GM21717 (cell line): ENCODE measurements around the gene TMEM184B.
"Not testable (repeated sequence)": the region's sequence is repeated elsewhere in the genome, so short reads cannot be mapped to it uniquely, and the experiment has no call there.

Experiments
- ATAC-seq: cut with Tn5 transposase; IDR thresholded peaks from one replicate; pipeline ENCODE4 v1.9.1; 2021; ENCODE audit warnings: mild to moderate bottlenecking, moderate library complexity; ENCODE audit not compliant: unreplicated experiment

Gene TMEM184B

DNA sequence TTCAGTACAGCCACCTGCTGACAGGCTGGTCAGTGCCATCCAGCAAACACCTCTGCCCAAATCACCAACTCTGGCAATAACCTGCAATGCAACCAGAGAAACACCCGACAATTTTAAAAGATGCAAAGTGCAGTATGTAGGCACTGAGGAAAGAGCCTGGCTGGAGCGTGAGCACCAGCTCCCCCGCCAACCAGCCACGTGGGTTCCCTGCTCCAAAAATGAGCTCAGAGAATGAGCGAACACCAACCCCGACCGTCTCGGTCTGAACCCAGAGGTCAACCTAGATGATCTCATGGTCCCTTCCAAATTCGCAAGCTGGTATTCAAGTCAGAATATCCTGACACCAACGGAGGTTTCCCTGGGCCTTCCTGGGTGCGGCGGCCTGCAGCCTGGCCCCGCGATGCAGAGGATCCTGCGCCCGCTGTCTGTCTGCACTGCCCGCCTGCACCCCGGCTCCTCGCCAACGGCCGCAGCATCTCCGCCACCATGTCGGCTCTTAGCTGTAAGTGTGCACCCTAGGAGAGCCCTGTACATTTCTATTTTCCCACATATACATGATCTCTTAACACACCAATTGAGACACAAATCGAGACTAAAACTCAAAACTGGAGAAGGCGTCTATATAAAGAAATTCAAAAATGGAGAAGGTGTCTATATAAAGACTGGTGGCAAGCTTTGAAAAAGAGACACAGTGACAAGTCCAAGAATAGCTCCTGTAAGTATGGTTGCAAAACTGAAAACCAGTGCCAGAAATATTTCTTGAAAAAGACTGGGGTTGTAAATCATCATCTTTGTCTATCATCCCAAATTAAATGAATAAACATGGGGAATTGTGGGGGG lies 22.8 kb downstream of the TMEM184B start:
- no peak for ATAC-seq

DNA sequence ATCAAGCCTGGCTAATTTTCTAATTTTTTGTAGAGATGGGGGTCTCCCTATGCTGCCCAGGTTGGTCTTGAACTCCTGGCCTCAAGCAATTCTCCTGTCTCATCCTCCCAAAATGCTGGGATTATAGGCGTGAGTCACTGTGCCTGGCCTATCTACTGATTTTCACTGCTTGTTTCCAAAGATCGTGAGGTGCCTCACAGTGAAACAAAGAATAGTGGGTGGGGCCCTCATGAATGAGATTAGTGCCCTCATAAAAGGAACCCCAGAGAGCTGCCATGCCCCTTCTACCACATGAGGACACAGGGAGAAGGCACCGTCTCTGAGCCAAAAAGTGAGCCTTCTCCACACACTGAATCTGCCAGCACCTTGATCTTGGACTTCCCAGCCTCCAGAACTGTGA lies 23.5 kb downstream of the TMEM184B start:
- ATAC-seq = no peak

DNA sequence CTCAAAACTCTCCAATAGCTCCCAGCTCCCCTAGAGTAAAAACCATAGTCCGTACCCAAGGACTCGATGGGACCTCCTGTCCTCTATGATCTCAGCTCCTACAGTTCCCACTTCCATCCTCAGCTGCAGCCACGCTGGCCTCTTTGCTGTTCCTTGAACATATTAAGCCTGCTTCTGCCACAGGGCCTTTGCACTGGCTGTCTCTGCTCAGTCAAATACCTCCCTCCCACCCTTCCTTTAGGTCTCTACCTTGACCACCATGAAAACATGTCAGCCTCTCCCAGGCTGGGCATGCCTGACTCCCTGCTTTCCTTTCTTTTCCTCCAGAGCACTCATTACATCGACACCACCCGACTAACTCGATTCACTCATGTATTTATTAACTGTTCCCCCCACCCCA lies 24.5 kb downstream of the TMEM184B start:
- ATAC-seq = no peak

DNA sequence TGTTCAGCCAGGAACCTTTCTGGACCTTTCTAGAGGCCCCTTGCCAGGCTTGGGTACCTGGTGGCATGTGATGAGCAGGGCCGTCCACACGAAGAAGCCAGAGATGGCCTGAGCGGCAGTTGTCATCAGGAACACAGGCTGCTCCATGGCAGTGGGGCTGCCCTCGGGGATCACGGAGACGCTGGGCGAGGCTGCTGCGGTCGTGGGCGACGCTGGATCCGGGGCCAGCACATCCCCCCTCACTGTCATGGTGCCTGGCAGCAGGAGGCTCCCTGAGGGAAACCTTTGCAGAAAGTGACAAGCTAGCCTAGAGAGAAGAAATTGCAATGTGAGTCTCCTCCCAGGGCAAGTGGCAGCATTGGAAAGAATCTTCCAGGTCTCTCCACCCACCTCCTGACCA lies 25.1 kb downstream of the TMEM184B start:
- ATAC-seq = no peak

DNA sequence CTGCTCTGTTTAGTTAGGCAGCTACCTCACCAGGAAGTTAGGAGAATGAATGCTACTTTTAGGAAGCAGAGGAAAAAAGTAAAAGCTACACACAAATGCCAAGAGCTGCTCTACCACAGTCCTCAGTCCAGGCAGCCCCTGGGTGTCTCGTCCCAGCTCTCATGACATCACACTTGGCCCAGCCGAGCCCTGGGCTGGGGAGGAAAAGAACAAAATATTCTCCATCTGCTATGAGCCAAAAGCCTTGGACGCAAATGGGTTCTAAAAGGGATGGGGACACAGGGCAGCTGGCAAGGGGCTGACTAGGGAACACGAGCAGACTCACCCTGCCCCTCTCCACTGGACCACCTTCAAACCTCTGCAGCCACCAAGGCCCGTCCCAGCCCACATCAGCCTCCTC lies 26.1 kb downstream of the TMEM184B start:
- no peak for ATAC-seq

DNA sequence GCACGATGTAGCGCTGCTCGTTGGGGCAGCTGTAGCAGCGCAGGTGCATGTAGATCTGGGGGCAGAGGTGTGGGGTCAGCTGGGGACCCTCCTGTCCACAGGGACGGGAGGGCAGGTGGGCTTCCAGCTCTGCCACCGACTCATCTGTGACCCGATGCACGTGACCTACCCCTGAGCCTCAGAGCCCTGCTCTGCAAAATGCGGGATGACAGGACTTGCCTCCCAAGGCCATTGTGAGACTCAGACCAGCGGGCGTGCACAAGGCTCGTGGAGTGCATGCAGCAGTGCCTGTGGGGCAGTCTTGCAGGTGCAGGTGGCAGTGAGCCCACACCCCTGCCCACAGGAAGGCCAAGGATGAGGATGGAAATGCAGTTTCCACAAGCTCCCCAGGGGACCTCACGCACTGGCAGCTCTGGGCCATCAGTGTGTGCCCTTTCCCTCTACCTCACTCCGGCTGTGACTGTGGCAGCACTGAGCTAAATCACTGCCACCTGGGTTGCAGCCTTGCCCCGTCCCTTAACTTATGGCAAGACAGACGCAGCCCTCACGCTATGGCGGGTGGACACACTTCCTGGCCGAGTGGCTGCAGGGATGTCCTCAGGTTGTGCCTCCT lies 26.7 kb downstream of the TMEM184B start:
- ATAC-seq = no peak

DNA sequence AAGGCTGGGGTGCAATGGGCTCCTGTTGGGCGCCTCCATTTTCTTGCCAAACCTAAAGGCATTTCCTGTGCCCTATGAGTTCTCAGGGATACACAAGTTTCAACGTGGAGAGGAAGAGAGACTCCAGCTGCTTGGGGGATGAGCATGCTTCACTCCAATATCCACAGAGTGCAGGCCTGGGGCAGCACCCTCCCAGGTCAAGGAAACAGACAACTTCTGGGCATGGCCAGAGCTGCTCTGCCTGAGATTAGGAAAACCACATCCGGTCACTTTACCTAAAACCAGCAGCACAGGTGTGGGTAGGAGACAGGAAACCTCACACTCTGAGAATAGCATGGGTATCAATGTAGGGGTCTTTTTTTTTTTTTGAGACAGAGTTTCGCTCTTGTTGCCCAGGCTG lies 28.7 kb downstream of the TMEM184B start:
- ATAC-seq = no peak

DNA sequence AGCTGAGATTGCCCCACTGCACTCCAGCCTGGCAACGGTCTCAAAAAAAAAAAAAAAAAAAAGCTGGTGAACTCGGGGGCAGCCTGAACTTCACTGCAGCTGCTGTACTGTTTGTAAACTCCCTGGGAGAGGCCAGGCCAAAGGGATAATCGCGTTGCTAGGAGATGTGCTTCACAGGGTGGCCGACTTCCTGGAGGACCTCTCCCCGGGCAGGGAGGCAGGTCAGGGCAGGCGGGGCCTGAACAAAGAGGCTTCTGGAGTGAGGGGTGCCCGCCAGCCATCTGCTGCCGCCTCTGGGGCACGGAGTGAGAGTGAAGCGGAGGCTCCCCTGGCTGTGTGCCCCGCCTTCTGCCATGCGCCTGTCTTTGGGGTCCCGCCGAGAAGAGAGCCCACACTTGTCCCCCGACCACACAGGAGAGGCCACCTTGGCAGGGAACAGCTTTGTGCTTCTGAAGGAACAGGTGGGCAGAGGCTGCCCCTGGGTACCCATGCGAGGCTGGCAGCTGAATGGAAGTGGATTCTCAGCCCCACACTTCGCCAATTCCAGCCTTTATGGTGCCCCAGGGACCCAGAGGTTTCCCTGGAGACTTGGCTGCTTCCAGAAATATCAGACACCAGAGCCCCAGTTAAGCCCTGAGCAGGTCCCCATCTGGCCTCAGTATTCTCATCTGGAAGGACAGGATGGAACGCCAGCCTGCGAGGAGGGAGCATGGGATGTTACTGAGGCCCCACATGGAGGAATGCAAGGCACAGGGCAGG lies 29.6 kb downstream of the TMEM184B start:
- no peak for ATAC-seq

DNA sequence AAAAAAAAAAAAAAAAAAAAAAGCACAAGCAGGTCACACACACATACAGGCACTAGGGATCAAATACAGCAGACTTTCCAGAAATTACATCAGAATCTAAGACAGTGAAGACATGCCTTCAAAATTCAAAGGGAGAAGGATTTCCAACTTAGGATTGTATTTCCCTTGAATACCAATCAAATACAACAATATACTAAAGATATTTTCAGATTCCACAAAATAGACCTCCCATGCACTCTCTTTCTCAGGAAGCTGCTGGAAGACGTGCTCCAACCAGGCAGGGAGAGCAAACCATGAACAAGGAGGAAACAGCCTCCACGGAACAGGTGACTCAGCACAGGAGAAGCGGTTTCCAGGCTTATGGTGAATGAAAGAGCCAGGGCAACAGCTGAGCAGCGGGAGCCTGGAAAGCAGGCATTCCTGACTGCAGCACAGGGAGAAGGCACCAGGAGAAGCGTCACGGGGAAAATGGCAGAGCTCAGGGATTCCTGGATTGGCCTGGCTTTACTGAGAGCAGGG lies 32.0 kb downstream of the TMEM184B start:
- ATAC-seq = no peak

DNA sequence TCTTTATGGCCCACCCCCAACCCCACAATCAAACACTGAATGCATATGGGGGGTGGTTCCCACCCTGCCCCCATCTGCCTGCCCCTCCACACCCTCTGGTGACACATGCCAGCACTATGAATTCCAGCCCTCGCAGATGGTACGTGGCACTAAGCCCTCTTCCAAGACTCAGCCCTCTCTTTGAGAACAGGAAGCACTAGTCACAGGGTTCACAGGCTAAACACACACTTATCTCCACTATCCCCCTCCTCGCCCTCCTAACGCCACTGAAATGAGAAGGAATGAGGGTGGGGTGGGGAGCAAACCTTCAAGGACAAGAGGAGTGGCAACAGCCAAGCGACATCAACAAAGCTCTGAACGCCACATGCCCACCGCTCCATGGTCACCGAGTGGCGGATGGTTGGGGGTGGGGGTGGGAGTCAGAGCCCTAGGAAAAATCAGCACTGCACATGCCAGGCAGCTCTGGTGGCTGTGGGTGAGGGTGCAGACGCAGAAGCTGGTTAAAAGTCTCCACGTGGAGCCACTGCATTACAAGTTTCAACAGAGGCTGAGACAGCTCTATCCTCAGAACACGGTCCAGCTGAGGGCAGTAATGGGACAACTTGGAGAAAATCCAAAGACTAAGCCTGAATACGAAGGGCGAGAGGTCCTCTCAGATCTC lies 33.6 kb downstream of the TMEM184B start:
- no peak for ATAC-seq

DNA sequence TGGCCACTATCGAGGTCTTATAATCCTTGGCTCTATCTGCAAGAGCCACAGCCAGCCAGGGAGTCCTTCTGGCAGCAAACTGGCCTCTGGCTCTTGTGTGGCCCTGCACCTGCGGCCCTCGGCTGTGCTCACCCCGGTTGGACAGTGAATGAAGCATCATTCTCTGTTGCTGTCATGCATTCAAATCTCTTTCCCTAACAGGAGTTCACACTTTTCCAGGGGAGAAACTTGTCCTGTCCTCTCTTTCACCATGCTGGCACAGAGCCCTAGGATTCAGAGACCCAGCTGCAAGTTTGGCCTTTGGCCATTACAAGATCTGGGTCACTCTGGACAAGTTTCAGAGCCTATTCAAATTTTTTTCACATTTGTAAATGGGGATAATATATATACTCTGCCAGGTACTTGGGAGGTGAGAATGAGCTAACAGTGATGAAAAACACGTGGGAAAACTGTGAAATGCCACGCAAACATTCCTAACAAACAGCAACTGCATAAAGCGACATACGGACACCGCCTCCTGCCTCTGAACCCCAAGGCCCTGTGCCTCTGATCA lies 34.2 kb downstream of the TMEM184B start:
- ATAC-seq = no peak

DNA sequence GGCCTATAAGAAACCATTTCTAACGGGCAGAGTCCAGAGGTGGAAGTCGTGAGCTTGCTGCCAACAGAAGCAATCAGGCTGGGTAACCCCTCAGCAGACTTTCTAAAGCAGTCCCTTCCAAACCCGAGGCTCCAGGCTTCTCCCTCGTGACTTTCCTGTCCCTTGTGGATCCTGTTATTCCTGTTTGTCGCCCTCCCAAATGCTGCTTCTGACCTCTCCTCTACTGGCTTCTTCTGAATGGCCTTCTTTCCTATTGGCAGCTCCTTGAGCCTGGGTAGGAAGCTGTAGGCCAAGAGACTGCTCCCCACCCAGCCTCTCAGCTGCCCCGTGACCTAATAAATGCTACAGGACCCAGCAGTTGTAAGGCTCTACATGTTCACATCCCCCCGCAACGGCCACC lies 36.0 kb downstream of the TMEM184B start:
- no peak for ATAC-seq

DNA sequence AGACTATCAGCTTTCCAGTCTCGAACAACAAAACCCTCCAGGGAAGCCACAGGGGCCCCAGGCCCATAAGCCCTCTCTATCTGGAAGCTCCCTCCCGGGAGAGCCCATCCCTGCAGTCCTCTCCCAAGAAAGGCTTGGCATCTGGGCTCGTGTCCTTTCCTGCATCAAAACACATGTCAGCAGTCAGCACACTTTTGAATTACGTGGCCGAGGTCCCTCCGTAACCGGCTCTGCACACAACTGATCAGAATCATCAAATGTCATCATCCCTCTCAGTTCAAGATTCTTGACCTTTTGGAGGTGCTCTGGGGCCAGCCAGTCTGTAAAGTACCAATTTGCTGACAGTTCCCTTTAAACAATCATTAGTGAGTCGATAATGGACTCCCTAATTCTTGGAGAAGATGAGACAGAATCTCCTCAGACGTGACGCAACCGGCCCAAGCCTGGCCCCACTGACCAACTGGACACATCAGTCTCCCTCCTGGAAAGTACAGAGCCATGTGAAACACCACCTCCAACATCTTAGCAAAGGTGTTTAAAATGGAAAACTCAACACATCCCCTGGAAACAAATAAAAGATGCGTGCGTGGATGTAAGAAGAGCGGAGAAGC lies 37.5 kb downstream of the TMEM184B start:
- no peak for ATAC-seq

DNA sequence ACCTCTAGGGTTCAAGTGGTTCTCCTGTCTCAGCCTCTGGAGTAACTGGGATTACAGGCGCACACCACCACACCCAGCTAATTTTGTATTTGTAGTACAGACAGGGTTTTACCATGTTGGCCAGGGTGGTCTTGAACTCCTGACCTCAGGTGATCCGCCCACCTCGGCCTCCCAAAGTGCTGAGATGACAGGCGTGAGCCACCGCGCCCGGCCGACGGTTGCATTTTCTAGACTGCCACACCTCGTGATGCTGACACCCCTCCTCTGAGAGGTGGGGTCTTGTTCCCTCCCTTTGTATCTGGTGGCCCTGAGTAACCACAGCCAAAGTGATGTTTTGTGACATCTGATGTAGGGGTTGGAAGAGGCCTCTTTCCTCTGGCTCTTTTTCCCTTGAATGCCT lies 39.0 kb downstream of the TMEM184B start:
- not testable (repeated sequence) for ATAC-seq

DNA sequence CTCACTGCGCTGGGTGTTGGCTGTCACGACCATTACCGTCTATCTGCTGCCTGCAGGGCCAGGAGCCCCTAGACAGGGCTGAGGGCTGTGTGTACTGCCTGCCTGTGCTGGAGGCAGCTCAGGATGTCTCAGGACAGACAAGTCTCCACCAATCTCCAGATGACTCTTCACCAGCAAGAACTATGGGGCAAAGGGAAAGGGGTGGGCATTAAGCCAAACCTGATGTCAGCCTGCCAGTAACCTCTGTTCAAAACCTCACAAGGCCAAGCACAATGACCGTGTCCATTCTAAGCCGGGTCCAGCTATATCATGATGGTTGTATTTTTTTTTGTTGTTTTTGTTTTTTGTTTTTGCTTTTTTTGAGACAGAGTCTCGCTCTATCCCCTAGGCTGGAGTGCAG lies 39.4 kb downstream of the TMEM184B start:
- ATAC-seq = no peak

DNA sequence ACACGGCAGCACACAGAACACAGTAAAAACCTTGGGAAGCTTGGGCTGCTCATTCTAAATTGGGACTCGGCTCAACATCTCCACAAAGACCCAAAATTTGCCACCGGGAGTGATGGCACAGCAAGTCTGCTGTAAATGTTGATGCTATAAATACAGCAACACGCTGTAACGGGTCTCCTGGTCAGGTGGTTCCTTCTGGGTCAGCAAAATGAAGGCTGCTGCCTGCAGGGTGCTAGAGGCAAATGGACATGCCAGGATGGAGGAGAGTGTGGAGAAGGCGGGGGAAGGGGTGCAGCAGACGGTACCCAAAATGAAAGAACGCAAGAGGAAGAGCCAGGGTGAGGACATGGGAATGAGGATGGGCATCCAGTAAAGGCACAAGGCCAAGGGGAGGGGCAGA lies 40.6 kb downstream of the TMEM184B start:
- ATAC-seq = no peak

DNA sequence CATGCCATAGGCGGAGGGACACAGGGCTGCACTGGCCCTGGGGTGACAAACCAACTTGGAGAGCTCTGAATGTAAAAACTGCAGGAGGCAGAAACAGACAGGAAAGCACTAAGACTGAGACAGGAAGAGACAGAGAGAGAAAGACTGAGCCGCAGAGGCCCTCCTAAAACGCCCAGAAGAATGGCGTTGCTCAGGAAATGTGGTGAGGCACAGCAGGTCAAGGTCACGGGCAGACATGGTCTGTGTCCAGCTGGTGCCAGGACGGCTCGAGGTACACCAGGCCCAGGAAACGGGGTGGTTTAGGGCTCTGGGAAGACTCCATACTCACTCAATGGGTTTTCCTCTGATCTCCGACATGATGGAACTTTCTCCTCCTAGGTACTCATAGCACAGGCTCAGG lies 41.9 kb downstream of the TMEM184B start:
- no peak for ATAC-seq

DNA sequence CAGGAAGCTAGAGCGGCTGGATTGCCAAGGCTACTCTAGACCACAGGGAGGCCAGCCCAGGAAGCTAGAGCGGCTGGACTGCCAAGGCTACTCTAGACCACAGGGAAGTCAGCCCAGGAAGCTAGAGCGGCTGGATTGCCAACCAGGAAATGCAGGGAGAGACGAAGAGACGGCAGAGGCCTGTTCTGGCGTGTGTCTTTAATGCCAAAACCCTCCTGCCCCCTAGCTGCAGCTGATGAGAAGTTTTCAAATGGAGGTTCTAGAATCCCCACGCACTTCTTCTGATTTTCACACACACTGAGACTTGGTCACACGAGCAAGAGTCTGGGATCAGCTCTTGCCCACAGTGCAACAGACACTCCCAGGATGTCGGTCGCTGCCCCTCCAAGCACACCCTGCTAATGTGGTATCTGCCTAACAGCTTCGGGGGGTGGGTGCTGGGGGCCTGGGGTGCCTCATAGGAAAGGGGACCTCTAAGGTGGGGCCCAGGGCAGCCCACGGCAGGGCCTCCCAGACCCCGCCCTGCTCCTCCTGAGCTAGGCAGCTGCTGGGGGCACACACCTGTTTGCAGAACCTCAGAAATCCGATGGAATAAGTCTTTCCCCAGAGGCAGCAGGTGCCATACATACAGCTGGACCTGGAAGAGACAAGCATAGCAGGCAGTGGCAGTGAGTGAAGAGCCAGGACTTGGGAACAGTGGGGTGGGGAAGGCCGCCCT lies 42.5 kb downstream of the TMEM184B start:
- no peak for ATAC-seq

DNA sequence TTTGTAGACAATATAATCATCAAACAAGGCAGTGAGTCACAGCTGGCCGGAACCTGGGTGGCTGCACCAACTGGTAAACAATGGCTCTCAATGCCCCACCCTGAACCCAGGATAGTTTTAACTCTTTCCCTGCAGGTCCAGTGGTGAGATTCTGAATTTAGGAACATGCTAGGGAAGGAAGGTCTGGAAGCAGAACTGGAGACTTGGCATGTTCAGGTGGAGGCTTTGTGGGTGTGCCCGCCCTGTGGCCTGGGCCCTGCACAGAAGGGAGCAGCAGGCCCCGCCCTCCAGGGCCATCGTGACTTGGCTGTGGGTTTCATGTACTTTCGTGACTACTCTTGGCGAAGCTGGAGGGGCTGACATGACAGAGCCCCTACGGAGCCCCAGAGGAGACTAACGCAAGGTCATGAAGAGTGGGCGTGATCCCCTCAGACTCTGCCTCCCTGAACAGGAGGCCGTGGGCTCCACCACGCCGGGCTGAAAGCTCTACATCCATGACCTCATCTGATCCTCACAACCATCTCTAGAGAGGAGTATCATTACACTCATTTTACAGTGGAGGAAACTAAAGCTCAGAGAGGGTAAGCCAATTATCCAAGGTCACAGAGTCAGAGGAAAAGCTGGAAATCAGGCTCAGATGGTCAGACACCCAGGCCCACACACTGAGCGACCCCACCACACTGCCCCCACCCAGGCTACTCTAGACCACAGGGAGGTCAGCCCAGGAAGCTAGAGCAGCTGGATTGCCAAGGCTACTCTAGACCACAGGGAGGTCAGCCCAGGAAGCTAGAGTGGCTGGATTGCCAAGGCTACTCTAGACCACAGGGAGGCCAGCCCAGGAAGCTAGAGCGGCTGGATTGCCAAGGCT lies 43.7 kb downstream of the TMEM184B start:
- ATAC-seq = no peak
